PC-3 (cell line): Measurements from ENCODE around the gene BCAS3.

Source experiments
- CTCF ChIP-seq: fragments of 300-600 bp; sonication (generic); conservative IDR thresholded peaks from 2 replicates; pipeline ENCODE4 v1.5.1; 2017; ENCODE audit warnings: antibody characterized with exemption, low read depth, mild to moderate bottlenecking, low read length
- EZH2 ChIP-seq: fragments of 300-600 bp; sonication (generic); IDR thresholded peaks from one replicate; pipeline ENCODE4 v1.6.1; 2017; ENCODE audit warnings: antibody characterized with exemption, mild to moderate bottlenecking, low read length; ENCODE audit not compliant: unreplicated experiment
- EZH2phosphoT487 ChIP-seq: fragments of 300-600 bp; sonication (generic); IDR thresholded peaks from 2 replicates; pipeline ENCODE4 v1.6.1; 2018; ENCODE audit warnings: mild to moderate bottlenecking, antibody characterized with exemption, low read length, borderline replicate concordance

DNA sequence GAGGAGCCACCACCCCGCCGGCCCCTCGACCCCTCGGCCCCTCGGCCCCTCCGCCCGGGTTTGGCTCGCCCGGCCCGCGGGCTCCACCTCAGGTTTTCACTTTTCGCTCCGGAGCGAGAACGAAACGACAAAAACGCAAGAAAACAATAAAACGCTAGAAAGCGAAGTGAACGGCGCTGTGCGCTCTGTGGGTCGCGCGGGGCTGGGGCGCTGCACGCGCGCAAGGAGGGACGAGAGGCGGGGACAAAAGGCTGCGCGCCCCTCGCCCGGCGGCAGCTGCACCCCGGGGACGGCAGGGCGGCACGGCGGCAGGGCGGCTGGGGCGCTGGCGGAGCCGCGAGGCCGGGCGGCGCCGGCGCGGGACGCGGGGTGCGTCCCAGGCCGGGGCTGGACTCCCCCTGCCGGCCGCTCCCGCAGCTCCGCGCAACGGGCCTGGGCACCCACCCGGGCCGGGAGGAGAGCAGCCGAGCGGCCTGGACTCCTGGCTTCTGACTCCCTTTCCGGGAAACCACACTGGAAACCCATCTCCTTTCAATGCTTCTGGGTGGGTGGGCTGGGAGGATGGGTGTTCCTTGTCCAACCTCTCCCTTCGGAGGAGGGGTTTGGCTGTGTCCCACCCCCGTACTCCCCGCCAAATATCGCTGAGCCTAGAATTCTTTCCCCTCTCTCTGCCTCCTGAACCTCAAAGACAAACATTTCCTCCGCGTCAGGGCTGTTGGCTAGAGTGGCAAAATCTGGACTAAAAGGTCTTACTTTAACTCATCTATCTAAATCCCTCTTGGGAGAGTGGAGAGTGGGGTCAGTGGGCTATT, 731.9 kb downstream of the BCAS3 start:
- TF ChIP-seq CTCF (peak; percentile 16), EZH2 (no peak), EZH2phosphoT487 (no peak)
